ENCODE measurements around the gene CHRDL2.

Gene CHRDL2

GRCh38 chr11:74695705-74696280 lies 35.4 kb downstream of the CHRDL2 start:
- intact Hi-C loops (cut with DNase I), result no loop called here

GRCh38 chr11:74694136-74694930 lies 36.9 kb downstream of the CHRDL2 start:
- intact Hi-C loops (cut with DNase I), result no loop called here
- DNase-seq, result no peak

More at GRCh38 chr11:74695705-74696280, 35.4 kb downstream of the CHRDL2 start:
- no peak for DNase-seq

DNA sequence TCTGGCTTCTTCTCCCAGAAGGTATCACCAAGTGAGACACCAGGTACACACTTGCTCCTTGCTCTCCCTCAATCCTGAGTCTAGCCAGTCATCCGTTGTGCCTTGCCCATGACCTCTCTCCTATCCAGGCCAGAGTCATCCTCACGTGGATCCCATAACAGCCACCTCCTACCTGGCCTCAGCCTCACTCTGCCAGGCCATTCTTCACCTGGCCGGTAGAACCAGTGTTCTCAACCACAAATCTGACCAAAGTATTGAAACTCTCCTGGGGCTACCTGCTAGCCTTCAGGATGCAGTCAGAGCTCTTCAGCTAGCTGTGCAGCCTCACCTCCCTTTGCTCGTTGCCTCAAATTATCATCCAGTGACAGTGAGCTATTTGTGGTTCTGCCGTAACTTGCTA lies 37.7 kb downstream of the CHRDL2 start:
- DNase-seq, result no peak
- intact Hi-C loops (cut with DNase I), result no loop called here

DNA sequence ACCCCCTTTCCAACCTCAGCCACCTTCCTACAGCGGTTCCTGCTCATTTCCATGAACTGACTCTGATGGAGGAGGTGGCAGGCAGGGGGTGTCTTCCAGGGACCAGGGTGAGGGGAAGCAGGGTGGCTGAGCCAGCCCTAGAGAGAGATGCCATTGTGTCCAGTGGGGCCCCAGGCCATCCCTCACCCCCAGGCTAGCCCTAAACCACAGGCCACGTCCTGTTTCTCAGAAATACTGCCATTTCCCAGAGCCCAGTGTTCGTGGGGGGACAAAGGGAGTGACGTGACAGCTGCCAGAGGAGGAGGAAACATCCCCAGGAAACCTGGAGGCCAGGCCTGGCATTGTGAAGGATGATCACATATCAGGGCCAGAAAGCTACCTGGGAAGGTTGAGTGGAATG lies 39.5 kb downstream of the CHRDL2 start:
- DNase-seq, result no peak
- intact Hi-C loops (cut with DNase I), result no loop called here

- intact Hi-C loops (cut with DNase I), result no loop called here
- no peak for DNase-seq
Observed at GRCh38 chr11:74689666-74690065, 41.6 kb downstream of the CHRDL2 start.

- intact Hi-C loops (cut with DNase I), result no loop called here
- DNase-seq, result peak in 31 of 42 donors; percentile 10 to 87 (median 56)
Observed at GRCh38 chr11:74687237-74688023, 43.8 kb downstream of the CHRDL2 start.

DNA sequence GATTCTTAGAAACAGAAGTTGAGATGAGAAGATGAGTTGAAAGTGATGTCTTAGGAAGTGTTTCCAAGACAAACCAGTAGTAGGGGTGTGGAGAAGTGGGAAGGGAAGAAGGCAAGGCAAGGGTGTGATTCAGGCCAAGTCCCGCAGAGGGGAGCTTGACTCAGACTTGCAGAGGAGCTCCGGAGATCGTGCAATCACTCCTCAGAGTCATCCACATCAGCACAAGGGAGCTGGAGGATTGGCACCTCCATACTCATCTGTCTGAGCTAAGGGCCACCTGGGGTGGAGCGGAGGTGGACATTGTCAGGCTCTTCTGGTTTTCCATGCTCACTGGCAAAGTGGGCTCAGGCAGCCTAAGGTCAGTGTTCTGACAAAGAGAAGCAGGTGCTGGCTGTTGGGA lies 44.4 kb downstream of the CHRDL2 start:
- intact Hi-C loops (cut with DNase I), result no loop called here
- DNase-seq, result peak in 1 of 42 donors; percentile 15

GRCh38 chr11:74685905-74686304 lies 45.3 kb downstream of the CHRDL2 start:
- intact Hi-C loops (cut with DNase I), result no loop called here
- DNase-seq, result peak in 33 of 42 donors; percentile 21 to 71 (median 54)

- no peak for DNase-seq
- intact Hi-C loops (cut with DNase I), result no loop called here
Observed at GRCh38 chr11:74685338-74685737, 45.9 kb downstream of the CHRDL2 start.

GRCh38 chr11:74684661-74685060 lies 46.6 kb downstream of the CHRDL2 start:
- intact Hi-C loops (cut with DNase I), result no loop called here
- DNase-seq, result peak in 3 of 42 donors; percentile 2 to 19 (median 17)

GRCh38 chr11:74683941-74684481 lies 47.2 kb downstream of the CHRDL2 start:
- DNase-seq, result peak in 5 of 42 donors; percentile 12 to 30 (median 26)
- intact Hi-C loops (cut with DNase I), result no loop called here

DNA sequence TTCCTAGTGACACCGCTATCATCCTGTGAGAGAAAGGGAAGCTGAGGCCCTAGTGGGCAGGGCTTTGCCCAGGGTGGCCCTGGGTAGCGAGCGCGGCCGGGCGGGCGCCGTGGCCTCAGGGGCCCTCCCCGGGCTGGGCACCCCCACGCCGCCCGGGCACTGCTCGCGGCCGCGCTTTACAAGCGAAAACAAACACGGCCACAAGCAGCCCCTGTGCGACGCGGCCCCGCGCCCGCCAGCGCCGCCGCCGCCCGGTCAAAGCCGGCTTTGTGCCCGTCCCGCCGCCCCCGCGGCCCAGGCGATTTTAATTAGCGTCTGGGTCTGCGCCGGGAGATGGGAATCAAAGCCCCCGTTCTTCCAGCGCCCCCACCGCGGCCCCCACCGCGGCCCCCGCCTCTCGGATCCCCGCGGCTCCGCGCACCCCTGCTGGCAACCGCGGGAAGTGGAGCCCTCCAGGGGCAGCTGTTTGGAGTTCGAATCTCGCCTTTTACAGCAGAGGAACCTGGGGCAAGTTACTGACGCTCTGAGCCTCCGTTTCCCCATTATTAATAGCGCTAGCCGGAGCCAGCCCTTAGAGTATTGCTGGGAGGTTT lies 47.9 kb downstream of the CHRDL2 start:
- peak; percentile 71 to 95 (median 88) for DNase-seq
- intact Hi-C loops (cut with DNase I), result no loop called here

DNA sequence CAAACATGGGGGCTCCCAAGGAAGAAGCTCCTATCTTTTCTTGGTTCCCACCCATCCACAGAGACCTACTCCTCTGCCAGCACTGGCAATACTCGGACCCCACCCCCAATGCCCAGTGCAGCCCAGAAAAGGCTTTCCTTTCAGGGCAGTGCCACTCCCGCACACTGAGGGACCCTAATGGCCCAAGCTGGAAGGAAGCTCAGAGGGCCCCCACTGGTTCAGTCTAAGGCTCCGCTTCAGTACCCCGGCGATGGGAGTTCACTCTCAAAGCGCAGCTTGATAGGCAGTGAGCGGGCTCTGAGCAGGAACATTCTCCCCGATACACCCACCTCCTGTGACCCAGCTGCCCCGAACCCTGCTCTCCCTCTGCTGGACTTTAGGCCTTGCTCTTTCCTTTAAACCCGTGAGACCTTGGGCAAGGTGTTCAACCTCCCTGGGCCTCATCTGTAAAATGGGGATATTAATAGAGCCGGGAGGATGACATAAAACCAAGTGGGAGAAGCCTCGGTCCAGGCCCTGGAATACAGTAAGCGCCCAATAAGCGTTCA lies 48.4 kb downstream of the CHRDL2 start:
- intact Hi-C loops (cut with DNase I), result no loop called here
- peak in 7 of 42 donors; percentile 11 to 36 (median 27) for DNase-seq

- intact Hi-C loops (cut with DNase I), result no loop called here
- DNase-seq, result peak in 14 of 42 donors; percentile 7 to 45 (median 21)
Observed at GRCh38 chr11:74681686-74682651, 49.3 kb downstream of the CHRDL2 start.

DNA sequence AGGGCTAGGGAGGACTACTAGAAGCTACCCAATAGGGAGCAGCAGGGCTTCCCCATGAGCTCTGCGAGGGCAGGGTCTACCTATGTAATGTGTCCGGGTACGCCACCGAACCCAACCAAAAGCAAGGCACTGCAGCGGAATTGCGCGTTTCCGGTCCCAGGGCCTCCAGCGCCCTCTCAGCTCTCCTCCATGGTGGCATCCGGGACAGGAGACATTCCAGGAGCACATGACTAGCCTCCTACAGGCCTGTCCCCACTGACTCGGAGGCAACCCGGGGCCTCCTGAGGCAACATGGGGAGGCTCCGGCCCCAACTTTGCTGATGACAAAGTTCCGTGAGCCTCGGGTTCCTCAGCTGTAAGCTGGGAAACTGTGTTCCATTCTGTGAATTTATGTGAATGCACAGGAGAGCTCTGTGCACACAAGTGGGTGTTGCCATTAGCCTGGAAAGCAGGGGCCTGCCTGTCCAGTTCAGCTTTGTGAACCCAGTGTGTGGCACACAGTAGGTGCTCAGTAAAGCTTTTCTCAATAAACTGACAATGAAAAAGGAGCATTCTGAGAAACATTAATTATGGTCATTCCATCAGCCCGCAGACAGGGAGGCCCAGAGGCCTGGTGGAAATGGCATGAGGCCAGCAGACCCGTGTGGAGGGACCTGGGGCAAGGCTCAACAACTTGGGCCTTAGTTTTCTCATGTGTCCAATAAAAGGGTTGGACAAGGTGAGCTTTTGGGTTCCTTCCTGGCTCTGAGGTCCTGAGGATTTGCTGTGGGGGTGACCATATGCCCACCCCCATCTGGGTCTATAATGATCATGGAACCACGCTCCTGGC lies 50.3 kb downstream of the CHRDL2 start:
- intact Hi-C loops (cut with DNase I), result no loop called here
- DNase-seq, result peak in 12 of 42 donors; percentile 1 to 37 (median 15)

DNA sequence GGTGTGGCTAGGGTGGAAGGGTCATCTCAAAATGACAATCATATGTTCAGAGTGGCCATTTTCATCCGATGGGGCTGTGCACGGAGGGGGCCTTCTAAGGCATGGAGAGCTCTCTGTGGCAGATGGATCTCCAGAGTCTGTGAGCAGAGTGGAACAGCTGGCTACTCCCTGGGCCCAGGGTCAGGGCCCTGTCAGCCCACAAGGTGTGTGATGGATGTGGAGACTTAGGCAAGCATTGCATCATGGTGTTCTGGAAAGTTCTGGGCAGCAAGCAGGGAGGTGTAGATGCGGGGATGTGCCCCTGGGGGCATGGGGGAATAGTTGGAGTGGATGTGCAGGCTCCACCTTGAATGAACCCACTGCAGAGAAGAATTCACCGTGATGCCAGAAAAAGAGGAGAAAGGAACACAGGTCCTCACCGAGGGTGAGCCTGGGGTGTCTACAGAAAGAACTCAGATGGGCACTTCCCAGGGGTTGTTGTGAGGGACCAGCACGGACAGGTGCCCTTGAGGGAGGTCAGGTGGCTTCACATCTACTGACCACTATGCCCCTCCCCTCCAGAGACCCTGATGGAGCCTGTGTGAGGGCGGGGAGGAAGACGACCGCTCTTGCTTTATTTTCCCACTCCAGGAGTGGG lies 51.1 kb downstream of the CHRDL2 start:
- DNase-seq, result peak in 11 of 42 donors; percentile 1 to 27 (median 10)
- intact Hi-C loops (cut with DNase I), result no loop called here

Measured in head of caudate nucleus (tissue), 42 donors.